RWPE2 (cell line): ENCODE results near the gene XKR3.

Experiments
- ATAC-seq: fragments of 200-7000 bp; cut with Tn5 transposase; 3 replicates; pipeline ENCODE4 v1.9.1; 2021; ENCODE audit warnings: low read depth
- DNase-seq: peaks from one replicate; pipeline ENCODE4 v3.0.0-alpha.2; 2020; ENCODE audit warnings: low spot score
- H3K27ac ChIP-seq: fragments of 450-650 bp; 2 replicates; pipeline ENCODE4 v1.5.1; 2017; ENCODE audit warnings: mild to moderate bottlenecking; ENCODE audit not compliant: poor library complexity, severe bottlenecking
- H3K27me3 ChIP-seq: fragments of 250-450 bp; sonication (Bioruptor Pico); 2 replicates; pipeline ENCODE4 v1.5.1; 2021; ENCODE audit warnings: mild to moderate bottlenecking, moderate library complexity; ENCODE audit not compliant: insufficient read depth, poor library complexity, severe bottlenecking
- H3K36me3 ChIP-seq: fragments of 250-450 bp; sonication (Bioruptor Pico); 2 replicates; pipeline ENCODE4 v1.5.1; 2020; ENCODE audit warnings: low read depth, mild to moderate bottlenecking, moderate library complexity
- H3K4me1 ChIP-seq: fragments of 250-450 bp; sonication (Bioruptor Pico); 2 replicates; pipeline ENCODE4 v1.5.1; 2021; ENCODE audit warnings: mild to moderate bottlenecking, moderate library complexity; ENCODE audit not compliant: insufficient read depth, poor library complexity, severe bottlenecking
- H3K4me3 ChIP-seq: fragments of 250-450 bp; sonication (Bioruptor Pico); 2 replicates; pipeline ENCODE4 v1.5.1; 2021; ENCODE audit warnings: mild to moderate bottlenecking, moderate library complexity; ENCODE audit not compliant: severe bottlenecking
- H3K9me3 ChIP-seq: fragments of 250-450 bp; sonication (Bioruptor Pico); 2 replicates; pipeline ENCODE4 v1.5.1; 2021; ENCODE audit warnings: mild to moderate bottlenecking, moderate library complexity; ENCODE audit not compliant: severe bottlenecking
- CTCF ChIP-seq: fragments of 450-650 bp; IDR thresholded peaks from one replicate; pipeline ENCODE4 v1.5.1; 2017; ENCODE audit warnings: mild to moderate bottlenecking, moderate library complexity; ENCODE audit not compliant: poor library complexity, severe bottlenecking

XKR3 gene

DNA sequence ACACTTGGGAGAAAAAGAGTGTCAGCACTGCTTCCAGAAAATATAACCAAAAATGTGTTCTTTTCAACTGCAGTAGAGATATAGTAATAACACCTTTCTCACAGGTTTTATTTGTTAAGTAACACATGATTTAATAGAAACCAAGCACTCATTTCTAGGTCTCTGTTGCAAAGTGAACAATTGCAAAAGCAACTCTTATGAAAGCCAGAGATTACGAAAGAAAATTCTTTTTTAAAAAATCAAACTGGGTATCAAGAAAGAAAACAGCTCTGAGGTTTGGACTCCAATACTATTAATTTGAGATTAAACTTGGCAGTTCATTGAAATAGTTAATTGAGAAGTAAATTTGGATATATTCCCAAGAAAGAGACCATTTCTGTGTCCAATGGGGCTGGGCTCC is 9.8 kb upstream of the XKR3 start:
- no peak for ATAC-seq

DNA sequence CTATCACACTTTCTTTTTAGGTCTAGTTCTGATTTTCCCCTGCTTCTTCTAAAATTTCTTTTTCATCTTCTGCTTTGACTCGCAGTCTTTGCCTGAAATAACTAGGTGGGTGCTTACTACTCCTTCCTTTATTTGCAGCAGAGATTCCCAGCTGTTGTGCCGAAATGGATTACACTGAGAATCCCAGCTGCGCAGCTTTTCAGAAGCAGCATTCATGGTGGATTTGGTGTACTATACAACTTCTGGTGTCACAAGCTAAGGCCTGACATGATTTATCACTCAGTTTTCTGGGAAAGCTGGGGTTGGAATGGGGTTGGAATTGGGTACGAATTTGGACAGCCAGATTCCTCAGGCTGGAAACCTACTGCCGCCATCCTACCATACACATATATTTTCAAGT is 6.0 kb upstream of the XKR3 start:
- TF ChIP-seq CTCF = no peak
- DNase-seq = no peak
- Histone ChIP-seq H3K36me3 (no peaks in the 10 kb centered on the region), H3K27me3 (no peaks in the 10 kb centered on the region), H3K27ac (no peak overlapping the region), H3K9me3 (no peaks in the 10 kb centered on the region), H3K4me1 (no peaks in the 10 kb centered on the region), H3K4me3 (no peak overlapping the region)
- ATAC-seq = no peak

More for the DNA sequence above, 9.8 kb upstream of the XKR3 start:
- DNase-seq = no peak
- no peak for TF ChIP-seq CTCF
- no peaks in the 10 kb centered on the region for H3K36me3 ChIP-seq
- H3K9me3 ChIP-seq = no peaks in the 10 kb centered on the region
- H3K4me3 ChIP-seq = no peak overlapping the region
- no peak overlapping the region for H3K27ac ChIP-seq
- no peaks in the 10 kb centered on the region for H3K27me3 ChIP-seq
- H3K4me1 ChIP-seq = peaks cover 16% of the 10 kb centered on the region

DNA sequence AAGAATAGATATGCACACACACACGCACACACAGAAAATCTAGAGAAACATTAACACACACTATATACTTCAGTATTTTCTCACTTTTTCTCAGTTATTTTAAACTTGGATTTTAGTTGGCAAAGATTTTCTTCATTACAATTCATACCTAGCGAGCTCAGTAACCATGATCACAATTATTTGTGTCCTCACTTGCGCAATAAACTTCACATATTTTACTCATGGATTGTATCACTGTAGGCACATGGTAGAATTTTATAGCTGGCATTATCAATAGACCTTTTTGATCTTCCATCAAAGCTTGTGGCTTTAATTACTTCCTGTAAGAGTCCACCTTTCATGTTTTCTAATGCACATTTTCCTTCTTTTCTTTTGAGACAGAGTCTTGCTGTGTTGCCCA is 4.8 kb upstream of the XKR3 start:
- Histone ChIP-seq H3K4me3 (no peak overlapping the region), H3K27ac (no peak overlapping the region), H3K27me3 (no peaks in the 10 kb centered on the region), H3K9me3 (no peaks in the 10 kb centered on the region), H3K36me3 (no peaks in the 10 kb centered on the region), H3K4me1 (peaks cover 11% of the 10 kb centered on the region)
- no peak for ATAC-seq
- DNase-seq = no peak
- TF ChIP-seq CTCF = no peak

- no peak overlapping the region for H3K27ac ChIP-seq
- TF ChIP-seq CTCF = no peak
- ATAC-seq (no peak), DNase-seq (no peak)
- no peaks in the 10 kb centered on the region for H3K36me3 ChIP-seq
- H3K4me3 ChIP-seq = no peak overlapping the region
- H3K27me3 ChIP-seq = no peaks in the 10 kb centered on the region
- H3K4me1 ChIP-seq = peaks cover 22% of the 10 kb centered on the region
- no peaks in the 10 kb centered on the region for H3K9me3 ChIP-seq
Measured at GRCh38 chr22:16828876-16829275, 3.7 kb upstream of the XKR3 start.

DNA sequence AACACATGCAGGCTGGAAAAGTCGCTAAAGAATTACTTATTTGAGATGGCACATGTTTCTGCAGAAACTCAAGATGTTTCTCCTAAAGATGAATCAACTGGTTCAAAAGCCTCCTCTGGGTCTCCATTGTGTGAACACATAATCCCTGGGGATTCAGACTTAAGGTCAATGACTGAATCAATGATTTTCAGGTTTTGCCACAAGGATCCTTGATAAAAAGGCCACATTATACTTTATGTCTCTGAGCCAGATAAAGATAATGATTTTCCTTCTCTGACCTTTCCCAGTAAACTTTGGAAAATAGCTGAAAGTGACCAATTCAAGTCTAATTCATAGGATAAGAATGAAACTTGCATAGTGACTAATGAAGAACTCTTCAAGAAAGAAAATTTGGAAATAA is 2.3 kb upstream of the XKR3 start:
- Histone ChIP-seq H3K27me3 (no peaks in the 10 kb centered on the region), H3K4me3 (no peak overlapping the region), H3K4me1 (peaks cover 22% of the 10 kb centered on the region), H3K36me3 (no peaks in the 10 kb centered on the region), H3K27ac (no peak overlapping the region), H3K9me3 (no peaks in the 10 kb centered on the region)
- no peak for TF ChIP-seq CTCF
- ATAC-seq (no peak), DNase-seq (no peak)
